SK-N-SH (cell line): ENCODE measurements around the gene TRPC4AP.

ENCODE experiments used
- CHD2 ChIP-seq: fragments of 150-350 bp; IDR thresholded peaks from 2 replicates; pipeline ENCODE4 v1.6.1; 2018; ENCODE audit warnings: low read length; ENCODE audit not compliant: partially characterized antibody
- CTCF ChIP-seq: fragments of 200-600 bp; sonication (generic); IDR thresholded peaks from 2 replicates; pipeline ENCODE4 v1.6.1; 2017; ENCODE audit warnings: antibody characterized with exemption, mild to moderate bottlenecking, moderate library complexity
- EP300 ChIP-seq, 2 experiments: IDR thresholded peaks; 2 replicates each; pipeline versions ENCODE4 v1.4.0 to v1.6.1; 2012; ENCODE audit warnings: borderline replicate concordance in 1 of 2, low read depth in 1 of 2, low read length in 1 of 2
- FOSL2 ChIP-seq: IDR thresholded peaks from 2 replicates; pipeline ENCODE4 v1.4.0; 2012; ENCODE audit warnings: low read depth, mild to moderate bottlenecking, moderate library complexity, borderline replicate concordance
- GATA2 ChIP-seq: sonication (generic); formaldehyde crosslinking; IDR thresholded peaks from 2 replicates; pipeline ENCODE4 v1.5.0; 2020; ENCODE audit warnings: mild to moderate bottlenecking, missing genetic modification reagents
- JUND ChIP-seq: IDR thresholded peaks from 2 replicates; pipeline ENCODE4 v1.4.0; 2012
- POLR2AphosphoS5 ChIP-seq: IDR thresholded peaks from 2 replicates; pipeline ENCODE4 v1.6.1; 2012; ENCODE audit warnings: low read depth, low read length
- RAD21 ChIP-seq: IDR thresholded peaks from 2 replicates; pipeline ENCODE4 v1.6.1; 2012; ENCODE audit warnings: mild to moderate bottlenecking, low read length
- REST ChIP-seq: IDR thresholded peaks from 2 replicates; pipeline ENCODE4 v1.6.1; 2012; ENCODE audit warnings: mild to moderate bottlenecking, low read depth, low read length, moderate library complexity
- SIN3A ChIP-seq: IDR thresholded peaks from 2 replicates; pipeline ENCODE4 v1.6.1; 2012; ENCODE audit warnings: low read depth, mild to moderate bottlenecking, low read length, moderate library complexity, borderline replicate concordance
- TAF1 ChIP-seq: IDR thresholded peaks from 2 replicates; pipeline ENCODE4 v1.6.1; 2012; ENCODE audit warnings: low read depth, mild to moderate bottlenecking, low read length, moderate library complexity, borderline replicate concordance
- TEAD4 ChIP-seq: IDR thresholded peaks from 2 replicates; pipeline ENCODE4 v1.4.0; 2012; ENCODE audit warnings: mild to moderate bottlenecking, borderline replicate concordance; ENCODE audit not compliant: insufficient read depth
- TF ChIP-seq, protein P1 (sequence below): fragments of 150-350 bp; IDR thresholded peaks from 2 replicates; pipeline ENCODE4 v1.6.1; 2017; ENCODE audit warnings: antibody characterized with exemption, low read length, low read depth, borderline replicate concordance
- TF ChIP-seq, protein P2 (sequence below): fragments of 150-350 bp; IDR thresholded peaks from 2 replicates; pipeline ENCODE4 v1.6.1; 2016; ENCODE audit warnings: mild to moderate bottlenecking, low read depth, low read length

- TF ChIP-seq REST = no peak
- no peak for TF ChIP-seq POLR2AphosphoS5
- TF ChIP-seq CTCF = no peak
- TF ChIP-seq GATA2 (CRISPR knock-in tag) = no peak
- TF ChIP-seq JUND = no peak
- TF ChIP-seq, protein P1, sequence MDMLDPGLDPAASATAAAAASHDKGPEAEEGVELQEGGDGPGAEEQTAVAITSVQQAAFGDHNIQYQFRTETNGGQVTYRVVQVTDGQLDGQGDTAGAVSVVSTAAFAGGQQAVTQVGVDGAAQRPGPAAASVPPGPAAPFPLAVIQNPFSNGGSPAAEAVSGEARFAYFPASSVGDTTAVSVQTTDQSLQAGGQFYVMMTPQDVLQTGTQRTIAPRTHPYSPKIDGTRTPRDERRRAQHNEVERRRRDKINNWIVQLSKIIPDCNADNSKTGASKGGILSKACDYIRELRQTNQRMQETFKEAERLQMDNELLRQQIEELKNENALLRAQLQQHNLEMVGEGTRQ = no peak
- TF ChIP-seq CHD2 = no peak
- no peak for TF ChIP-seq FOSL2
- no peak for TF ChIP-seq TAF1
- TF ChIP-seq RAD21 = no peak
- TF ChIP-seq TEAD4 = no peak
- TF ChIP-seq, protein P2, sequence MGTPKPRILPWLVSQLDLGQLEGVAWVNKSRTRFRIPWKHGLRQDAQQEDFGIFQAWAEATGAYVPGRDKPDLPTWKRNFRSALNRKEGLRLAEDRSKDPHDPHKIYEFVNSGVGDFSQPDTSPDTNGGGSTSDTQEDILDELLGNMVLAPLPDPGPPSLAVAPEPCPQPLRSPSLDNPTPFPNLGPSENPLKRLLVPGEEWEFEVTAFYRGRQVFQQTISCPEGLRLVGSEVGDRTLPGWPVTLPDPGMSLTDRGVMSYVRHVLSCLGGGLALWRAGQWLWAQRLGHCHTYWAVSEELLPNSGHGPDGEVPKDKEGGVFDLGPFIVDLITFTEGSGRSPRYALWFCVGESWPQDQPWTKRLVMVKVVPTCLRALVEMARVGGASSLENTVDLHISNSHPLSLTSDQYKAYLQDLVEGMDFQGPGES = no peak
- TF ChIP-seq SIN3A = no peak
- no peak for TF ChIP-seq EP300 (IDR thresholded peaks at IDR 0.05; ENCODE audit: borderline replicate concordance in 1 of 2, low read depth in 1 of 2, low read length in 1 of 2)
Measured at GRCh38 chr20:35000311-35000921, 92.2 kb downstream of the TRPC4AP start.
